GM18907 (cell line): Measurements from ENCODE around the gene WIPF1.

ENCODE experiments used
- ATAC-seq: cut with Tn5 transposase; IDR thresholded peaks from one replicate; pipeline ENCODE4 v1.9.1; 2021; ENCODE audit warnings: mild to moderate bottlenecking, moderate library complexity; ENCODE audit not compliant: unreplicated experiment

Gene WIPF1

DNA sequence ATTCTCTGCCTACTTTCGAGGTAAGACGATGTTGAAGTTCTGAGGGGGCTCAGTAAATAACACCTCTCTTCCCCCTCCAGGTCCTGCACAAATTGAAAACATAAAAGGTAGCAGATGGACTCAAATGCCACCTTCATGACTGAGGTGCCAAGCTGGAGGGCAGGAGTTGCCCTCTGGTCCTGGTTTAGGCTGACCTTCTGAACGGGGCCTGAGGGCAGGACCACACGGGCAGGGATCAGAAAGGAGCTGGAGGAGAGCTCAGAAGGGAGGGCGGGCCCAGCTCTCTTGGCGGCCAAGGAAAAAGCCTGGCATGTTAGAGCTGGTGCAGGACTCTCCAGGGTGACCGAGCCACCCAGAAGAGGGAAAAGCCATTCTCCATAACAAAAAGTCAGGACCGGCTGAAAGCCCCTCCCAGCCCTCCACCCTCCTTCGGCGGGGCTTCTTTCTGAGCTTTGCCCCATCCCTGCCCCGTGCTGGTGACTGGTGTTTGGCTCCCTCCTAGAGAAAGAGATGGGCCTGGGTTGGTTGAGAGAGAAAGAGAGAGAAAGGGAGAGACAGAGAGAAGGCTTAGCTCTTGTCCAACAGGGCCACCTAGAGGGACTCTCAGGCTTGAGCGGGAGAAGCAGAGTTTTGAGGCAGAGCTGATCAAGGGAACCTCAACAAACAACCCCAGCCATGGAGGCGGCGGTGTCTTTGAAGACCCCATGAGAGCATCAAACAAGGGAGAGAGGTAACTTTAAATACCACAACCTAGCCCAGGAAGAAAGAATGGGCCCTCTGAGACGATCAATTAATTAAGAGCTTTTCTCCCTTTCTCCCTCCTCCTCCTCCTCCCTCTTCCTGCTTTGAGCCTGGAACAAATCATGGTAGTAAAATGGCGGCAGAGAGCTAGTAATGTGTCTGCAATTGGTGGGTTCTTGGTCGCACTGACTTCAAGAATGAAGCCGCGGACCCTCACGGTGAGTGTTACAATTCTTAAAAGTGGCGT, 50.8 kb downstream of the WIPF1 start:
- ATAC-seq, result no peak

DNA sequence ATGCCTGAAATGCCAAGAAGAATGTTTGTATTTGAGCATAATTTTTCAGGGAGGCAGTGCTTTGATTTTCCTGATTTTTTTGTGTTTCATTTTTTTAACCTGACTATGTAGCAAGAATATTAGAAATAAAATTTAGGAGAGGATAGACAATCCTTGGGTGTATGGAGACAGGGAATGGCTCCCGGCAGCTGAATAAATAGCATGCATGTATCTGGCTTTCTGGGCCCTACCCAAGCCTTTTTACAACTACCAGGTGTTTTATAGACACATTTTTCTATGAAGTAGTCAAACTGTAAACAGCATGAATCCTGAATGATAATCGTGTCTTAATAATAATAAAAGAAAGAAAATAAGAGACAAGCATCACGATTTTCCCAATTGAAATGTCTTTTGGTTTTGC, 52.4 kb downstream of the WIPF1 start:
- ATAC-seq, result no peak

DNA sequence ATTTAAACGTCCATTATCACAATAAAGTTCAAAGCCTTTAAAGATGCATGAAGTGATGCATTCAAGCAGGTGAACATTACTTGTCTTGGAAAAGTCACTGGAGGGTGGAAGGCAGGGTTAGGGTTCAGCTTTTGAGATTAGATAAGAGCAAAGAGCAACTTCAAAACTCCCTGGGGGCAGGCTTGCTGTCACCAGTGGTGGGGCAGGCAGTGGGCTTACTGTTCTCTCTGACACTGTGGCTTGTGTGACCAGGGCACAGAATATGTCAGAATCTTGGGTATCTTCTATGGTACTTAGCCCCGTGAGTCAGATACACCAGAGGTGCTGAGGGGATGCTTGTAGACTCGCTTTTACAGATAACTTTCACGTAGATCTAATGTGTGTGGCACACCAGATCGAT, 52.8 kb downstream of the WIPF1 start:
- no peak for ATAC-seq

DNA sequence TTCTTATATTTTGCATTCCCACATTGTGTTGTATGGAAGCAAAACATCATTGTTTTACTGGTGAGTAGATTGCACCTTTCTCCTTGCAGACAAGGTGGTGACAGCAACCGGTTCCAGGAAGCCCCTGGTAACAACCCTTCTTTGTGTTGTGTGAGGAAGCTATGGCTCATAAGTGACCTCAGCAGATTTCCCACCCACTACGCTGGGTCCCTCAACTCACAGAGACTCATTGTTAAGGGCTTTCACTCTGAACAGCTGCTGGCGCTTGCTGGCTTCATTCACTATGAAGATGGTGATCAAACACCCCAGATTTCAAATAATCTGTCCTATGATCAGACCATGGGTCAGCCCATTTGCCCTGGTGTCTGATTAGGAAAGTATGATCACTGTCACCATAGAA, 53.4 kb downstream of the WIPF1 start:
- ATAC-seq, result no peak

DNA sequence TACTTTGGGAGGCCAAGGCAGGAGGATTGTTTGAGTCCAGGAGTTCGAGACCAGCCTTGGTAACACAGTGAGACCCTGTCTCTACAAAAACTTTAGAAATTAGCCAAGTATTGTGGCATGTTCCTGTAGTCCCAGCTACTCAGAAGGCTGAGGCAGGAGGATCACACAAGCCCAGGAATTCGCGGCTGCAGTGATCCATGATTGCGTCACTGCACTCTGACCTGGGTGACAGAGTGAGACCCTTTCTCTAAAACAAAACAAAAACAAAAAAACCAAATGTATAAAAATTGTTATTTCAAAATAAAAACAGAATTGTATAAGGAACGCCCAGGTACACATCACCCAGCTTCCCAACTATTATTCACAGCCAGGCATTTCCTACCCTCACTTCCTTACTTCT, 56.7 kb downstream of the WIPF1 start:
- no peak for ATAC-seq

DNA sequence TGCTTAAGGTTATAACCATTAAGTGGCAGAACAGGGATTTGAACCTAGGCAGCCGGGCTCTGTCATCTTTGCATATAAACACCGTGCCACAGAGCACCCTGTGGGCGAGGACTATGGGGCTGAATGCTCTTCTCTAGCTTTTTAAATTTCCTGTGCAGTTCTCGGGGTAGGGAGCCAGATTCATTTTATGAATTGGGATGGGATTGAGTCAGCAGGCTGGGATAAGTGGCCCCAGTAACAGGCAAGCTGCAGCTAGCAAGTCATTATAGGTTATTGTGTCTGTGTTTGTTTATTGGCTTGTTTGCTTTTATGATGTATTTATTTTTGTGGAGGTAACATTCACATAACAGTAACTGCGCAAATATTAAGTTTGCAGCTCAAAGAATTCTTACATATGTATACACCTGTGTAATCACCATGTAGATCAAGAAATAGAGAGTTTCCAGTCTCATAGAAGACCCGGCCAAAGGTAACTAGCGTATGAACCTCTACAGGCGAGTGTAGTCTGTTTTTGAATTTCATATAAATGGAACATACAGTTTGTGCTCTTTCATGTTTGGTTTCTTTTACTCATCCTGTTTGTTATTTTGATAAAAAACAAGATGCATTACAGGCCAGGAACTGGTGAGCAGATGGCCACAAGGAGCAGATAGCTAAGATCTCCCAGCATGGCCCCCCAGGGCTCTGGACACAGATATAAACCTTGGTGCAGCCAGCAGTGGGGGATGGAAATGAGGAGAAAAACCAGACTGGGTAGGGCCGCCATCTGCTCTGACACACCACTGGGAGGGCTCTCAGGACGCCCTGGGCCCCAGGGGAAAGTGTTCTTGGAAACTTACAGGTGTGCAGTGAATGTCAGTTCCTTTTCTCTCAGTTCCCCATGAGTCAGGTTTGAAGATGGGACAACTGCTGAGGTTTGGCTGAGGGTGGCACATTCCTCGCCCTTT, 61.6 kb downstream of the WIPF1 start:
- no peak for ATAC-seq

DNA sequence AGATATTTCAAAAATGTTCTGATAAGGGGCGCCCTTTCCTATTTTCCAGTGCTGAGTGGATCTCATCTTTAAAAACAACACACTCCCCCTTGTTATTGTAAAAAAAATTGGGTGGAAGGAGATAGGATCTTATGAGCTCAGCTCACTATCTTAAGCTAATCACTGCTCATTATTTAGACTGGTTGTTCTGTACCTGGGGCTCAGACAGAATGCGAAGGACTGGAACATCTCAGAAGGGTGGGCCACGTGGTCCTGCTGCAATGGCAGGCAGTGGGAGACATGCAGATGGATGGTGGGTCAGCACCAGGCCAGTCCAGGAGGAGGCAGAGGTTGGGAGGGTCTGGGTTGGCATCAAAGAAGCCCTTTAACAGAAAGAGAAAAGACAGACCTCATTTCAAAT, 62.5 kb downstream of the WIPF1 start:
- ATAC-seq, result no peak

DNA sequence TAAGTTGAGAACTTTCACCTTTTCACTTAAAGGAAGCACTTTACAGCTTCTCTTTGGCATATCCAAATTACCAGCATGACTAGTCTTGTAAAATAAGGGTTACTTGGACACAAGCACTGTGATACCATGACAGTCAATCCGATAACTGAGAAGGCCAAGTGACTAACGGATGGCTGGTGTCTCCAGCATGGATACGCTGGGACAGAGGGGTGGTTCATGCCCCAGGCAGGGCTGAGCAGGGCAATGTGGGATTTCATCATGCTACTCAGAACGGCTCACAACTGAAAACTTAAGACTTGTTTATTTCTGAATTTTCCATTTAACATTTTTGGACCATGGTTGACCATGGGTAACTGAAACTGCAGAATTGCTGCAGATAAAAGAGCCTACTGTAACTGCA, 67.7 kb downstream of the WIPF1 start:
- ATAC-seq, result no peak

DNA sequence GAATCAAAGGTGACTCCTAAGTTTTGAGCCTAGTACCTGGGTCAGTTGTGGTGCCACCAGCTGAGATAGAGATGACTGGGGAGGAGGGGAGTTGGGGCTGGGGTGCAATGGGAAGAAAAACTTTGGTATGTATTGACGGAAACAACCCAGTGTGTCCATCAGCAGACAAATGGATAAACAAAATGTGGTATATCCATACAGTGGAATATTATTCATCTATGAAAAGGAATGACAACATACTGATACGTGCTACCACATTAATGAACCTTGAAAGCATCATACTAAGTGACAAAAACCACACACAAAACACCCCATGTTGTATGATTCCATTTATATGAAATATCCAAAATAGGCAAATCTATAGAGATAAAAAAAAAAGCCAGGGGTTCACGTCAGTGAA, 69.6 kb downstream of the WIPF1 start:
- no peak for ATAC-seq

DNA sequence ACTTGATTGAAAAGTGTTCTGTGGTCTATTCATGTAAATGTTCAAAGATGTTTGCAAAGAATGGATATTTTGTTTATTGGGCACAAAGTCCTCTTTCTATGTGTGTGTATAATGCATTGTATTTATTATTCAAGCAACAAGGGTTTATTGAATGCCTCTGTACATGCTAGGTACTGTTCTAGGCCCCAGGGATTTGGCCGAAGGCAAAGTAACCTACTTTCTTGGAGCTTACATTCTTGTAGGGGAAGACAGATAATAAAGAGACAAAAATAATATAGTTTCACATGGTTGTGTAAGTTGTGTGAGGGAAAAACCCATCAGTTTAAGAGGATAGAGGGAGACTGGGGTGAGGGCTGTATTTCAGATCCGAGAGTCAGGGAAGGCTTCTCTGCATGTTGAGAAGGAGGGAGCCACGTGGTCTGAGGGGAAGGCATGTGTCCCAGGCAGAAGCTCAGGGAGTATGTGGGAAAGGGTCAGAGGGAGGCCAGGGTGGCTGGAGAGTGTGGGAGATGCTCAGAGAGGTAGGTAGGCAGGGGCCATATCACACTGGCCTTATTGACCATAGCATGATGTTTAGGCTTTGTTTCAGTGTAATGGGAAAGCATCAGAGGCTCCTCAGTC, 70.4 kb downstream of the WIPF1 start:
- no peak for ATAC-seq

DNA sequence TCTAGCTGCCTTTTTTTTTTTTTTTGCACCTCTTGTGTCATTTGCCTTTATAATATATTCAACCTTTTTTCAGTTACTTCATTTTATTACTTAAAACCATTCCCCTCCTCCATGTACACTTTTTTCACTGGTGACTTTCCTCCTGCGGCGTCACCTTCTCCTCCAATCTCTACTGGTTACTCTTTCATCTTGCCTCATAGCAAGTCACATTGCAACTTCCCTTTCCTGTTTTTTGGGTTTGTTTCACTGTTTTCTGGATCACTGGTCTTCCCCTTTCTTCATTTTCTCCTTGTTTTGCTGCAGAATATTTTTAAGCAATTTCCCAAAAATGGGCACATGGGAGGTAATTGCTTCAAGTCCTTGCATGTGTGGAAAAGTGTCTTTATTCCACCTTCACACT, 73.1 kb downstream of the WIPF1 start:
- ATAC-seq, result no peak

DNA sequence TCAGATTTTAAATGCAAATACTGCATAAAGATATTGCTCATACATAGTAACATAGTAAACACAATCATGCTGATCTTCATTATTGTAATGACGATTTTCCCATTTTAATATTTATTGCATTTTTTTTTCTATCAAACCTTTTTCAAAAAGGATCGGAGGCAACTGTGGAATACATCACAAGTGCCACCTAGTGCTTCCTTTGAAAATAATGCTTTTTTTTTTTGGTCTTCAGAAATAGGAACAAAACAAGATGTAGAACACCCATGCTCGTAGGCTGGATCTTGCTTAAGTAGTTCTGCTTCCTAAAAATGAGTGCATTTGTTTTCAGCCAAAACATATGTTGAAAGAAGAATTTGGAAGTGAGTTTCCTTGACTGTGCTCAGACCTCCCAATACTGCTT, 75.1 kb downstream of the WIPF1 start:
- no peak for ATAC-seq

DNA sequence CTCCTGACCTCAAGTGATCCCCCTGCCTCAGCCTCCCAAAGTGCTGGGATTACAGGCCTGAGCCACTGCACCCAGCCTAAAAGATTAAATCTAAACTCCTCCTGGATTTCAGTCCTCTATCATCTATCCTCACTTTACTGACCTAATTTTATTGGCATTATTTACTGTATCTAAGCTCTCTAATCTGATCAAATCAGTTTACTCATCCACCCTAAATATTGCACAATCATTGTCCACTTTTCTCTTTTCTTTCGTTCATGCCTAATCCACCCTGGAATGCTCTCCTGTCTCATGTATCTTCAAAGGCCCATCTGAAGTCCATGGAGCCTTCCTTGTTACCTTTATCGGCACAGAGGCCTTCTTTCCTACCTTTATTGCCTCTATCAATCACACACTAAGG, 79.2 kb downstream of the WIPF1 start:
- ATAC-seq, result no peak

DNA sequence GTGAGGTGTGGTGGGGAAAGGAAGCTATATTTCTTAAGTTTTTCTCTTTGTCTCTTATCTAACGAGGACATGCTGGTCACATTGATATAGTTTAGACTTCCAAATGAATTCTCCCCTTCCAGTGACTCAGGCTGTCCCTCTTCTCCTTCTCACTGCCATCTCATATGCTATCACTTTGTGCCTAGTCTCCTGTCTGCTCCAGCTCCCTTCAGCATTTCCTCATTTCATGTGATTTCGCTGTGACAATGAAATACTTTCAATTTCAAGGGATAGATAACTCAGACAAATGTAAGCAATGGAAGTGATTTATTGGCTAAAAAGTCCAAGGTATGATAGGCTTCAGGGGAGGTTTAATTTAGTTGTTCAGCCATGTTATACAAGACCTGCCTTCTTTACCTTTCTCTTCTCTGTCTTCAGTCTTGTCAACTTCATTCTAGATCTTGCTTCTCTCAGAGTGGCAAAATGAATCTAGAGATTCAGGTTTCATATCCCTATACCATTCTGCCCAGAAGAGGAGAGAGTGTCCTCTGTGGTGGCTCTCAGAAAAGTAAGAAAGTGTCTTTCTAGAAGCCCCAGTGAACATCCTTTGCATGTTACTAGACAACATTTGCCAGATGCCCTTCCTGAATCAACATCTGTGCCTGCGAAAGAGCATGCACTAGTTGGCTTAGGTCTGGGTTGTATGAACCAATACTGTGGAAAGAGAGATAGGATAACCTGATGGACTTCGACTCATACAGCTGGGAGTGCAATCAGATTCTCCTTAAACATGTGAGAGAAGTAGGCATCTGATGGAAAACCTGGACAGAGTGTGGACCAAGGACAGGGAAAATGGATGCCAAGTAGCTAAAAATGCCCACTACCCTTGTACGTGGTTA, 80.9 kb downstream of the WIPF1 start:
- ATAC-seq, result no peak

DNA sequence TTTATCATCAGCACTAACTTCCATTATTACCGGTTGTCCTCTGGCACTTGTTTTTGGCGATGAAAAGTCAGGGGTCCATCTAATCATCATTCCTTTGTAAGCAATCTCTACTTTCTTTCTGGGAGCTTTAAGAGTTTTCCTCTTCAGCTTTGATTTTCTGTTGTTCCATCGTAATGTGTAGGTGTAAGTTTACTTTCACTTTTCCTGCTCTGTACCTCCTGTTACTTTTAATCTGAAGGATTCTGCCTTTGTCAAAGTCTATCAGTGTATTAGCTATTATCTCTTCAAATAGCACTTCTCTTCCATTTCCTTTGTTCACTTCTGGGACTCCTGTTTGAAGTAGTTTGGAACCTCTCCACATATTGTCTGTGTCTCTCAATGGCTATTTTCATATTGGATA, 85.3 kb downstream of the WIPF1 start:
- no peak for ATAC-seq

DNA sequence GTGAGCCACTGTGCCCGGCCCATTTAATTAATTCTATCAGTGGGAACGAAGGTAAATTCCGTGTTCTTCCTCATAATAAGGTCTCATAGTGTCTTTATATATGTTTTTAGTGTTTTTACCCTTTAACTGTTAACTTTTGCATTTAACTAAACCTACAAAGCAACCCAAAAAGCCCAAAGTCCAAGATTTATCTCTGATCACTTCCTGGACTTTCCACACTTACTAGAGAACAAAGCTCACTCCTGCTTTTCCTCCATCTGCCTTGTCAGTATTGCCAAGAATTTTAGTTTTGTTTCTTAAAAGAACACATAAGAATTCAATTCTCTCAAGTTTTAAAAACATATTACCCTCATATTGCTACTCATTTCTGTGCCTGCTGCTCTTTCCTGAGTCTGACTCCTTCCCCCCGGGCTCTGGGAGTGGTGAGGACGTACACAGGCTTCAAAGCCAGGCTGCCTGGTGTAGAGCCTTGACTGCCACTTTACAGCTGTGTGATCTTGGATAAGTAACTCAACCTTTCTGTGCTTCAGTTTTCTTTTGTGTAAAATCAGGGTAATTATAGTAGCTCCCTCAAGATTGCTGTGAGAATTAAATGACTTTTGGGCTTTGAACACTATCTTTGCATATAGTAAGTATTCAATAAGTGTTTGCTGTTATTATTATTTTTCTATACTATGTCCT, 85.9 kb downstream of the WIPF1 start:
- no peak for ATAC-seq

DNA sequence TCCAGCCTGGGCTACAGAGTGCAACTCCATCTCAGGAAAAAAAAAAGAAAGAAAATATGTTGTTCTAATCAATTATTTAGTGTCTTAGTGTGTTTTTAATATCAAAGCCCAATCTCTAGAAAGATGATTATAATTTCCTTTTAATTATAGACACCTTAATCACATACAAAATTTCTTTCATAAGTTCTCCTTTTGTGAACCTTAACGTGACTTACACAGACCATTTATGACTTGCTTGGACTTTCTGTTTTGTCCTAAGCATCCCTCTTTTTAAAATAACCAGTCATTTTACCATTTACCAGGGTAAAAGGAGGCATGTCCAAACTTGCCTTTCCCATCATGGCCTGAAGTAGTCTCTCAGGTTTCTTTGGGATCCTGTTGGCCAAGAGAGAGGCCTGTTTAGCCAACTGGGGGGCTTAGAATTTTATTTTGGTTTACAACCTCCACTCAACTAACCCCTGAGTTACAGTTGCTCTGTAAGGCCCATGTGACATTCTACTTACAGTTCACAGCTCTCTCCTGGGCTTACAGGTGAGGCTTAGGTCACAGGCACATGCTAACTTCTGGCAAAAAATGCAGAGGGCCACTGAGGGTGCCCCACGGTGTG, 86.9 kb downstream of the WIPF1 start:
- no peak for ATAC-seq
